HG03139 (cell line): Measurements from ENCODE around the gene SPDEF.

ENCODE experiments used
- ATAC-seq: cut with Tn5 transposase; IDR thresholded peaks from one replicate; pipeline ENCODE4 v1.9.1; 2021; ENCODE audit not compliant: unreplicated experiment

The SPDEF gene

DNA sequence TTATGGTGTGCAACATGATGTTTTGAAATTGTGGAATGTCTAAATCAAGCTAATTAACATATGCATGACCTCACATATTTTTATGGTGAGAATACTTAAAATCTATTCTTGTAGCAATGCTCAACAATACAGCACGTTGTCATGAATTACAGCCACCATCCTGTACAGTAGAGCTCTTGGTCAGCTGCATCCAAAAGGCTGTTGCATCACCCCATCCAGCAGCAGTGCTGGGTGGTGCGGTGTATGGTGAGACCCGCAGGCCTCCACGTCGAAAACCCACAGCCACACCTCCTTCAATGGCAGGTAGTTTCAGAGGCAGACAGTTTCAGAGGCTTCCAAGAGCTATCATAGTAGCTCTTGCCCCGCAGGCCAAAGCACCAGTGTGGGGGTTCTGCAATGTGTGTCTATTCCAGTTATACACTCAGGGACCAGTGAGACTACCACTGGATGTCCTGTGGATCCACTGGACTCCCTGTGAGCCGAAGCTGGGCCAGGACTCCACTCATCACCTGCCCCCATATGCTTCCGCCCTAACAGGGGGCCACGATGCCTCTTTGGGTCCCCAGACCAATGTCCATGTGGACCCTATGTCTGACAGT lies 66.8 kb downstream of the SPDEF start:
- no peak for ATAC-seq
